ENCODE data around the gene ALLC. TPM values are rescaled to one million over a fixed set of nuclear protein-coding genes. Genes with fewer than 3 reads are reported as not detected.
A peak's percentile ranks its signal among the peaks of the same experiment; 100 is the strongest.

The ALLC gene
- total RNA-seq, 1 experiment from 2014 or later, result not detected

DNA sequence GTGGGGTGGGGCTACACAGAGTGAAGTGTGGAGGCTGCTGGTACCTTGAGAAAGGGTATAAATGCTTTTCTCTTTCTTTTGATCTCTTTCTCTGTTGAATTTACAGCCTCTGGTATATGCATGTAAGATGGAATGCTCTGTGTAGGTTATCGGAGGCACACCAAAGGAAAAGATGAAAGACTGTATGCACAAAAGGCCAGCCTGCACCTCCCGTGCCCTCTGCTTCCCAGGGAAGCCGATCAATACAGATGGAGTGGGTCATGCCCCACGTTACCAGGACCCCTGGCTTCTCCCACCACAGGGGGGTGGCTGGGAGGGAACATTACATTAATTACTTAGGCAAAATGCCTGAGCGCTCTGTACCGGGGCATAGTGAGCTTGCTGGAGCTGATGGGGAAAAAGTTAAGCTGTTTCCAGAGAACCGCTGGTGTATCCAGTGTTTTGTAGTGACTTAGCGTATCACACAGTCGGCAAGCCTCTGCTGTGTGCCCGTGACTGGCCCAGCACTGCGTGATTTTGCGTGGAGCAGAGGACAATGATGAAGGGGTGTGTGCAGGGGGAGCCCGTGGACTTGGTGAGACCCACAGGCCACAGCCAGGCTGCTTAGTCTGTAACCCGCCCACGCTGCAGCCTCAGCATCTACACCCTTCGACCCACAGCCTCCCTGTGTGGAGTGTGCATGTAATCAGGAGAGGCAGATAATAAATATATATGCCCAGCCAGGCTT lies 8.0 kb downstream of the ALLC start:
- DNase-seq (ENCODE audit: low read depth), result no peak
- in situ Hi-C loops (cut with HindIII; ENCODE audit: low pct_unique_long_range_greater_than_20kb, low sequenced_read_pairs), result no loop called here

DNA sequence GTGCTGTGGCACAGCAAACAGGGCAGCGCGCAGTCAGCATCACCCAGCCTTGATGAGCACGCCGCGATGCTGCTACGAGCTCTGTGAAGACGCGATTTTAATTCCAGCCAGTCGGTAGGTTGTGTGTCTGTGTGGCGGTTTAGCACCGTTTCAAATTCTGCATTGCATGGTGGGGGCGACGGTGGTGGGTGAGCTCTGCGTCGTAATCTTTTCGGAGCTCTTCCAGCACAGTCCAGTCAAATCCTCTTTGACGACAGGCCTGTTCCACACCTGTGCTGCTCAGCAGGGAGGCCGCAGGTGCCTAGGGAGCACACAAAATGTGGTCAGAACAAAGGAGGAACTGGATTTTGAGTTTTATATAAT lies 8.6 kb downstream of the ALLC start:
- no peak for DNase-seq (ENCODE audit: low read depth)
- in situ Hi-C loops (cut with HindIII; ENCODE audit: low pct_unique_long_range_greater_than_20kb, low sequenced_read_pairs), result no loop called here

DNA sequence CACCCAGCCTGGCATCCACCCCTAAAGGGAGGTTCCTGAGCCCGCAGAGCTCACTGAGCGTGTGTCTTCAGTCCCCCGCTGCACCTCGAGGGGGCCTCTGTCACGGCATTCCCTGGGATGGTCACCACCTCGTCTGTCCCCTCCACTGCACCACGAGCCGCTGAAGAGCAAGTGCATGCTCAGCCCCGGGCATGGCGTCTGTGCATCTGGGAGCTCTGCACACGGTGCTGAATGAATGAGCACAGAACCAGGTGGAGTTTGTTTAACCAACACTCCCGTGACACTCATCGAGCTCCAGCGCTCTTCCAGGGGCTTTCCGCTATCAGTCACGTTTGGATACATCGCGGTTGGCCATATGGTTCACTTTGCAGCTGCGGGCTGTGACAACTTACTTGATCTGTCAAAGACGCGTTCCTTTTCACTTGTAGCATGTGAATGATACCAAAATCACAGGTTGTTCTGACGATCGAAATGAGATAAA lies 9.2 kb downstream of the ALLC start:
- DNase-seq (ENCODE audit: low read depth), result peak; percentile 30
- in situ Hi-C loops (cut with HindIII; ENCODE audit: low pct_unique_long_range_greater_than_20kb, low sequenced_read_pairs), result no loop called here

GRCh38 chr2:3669656-3670055 lies 11.7 kb downstream of the ALLC start:
- no peak for DNase-seq (ENCODE audit: low read depth)
- in situ Hi-C loops (cut with HindIII; ENCODE audit: low pct_unique_long_range_greater_than_20kb, low sequenced_read_pairs), result no loop called here

GRCh38 chr2:3670376-3670775 lies 12.4 kb downstream of the ALLC start:
- in situ Hi-C loops (cut with HindIII; ENCODE audit: low pct_unique_long_range_greater_than_20kb, low sequenced_read_pairs), result no loop called here
- no peak for DNase-seq (ENCODE audit: low read depth)

- no peak for DNase-seq (ENCODE audit: low read depth)
- in situ Hi-C loops (cut with HindIII; ENCODE audit: low pct_unique_long_range_greater_than_20kb, low sequenced_read_pairs), result no loop called here
These were observed 12.9 kb downstream of the ALLC start for GRCh38 chr2:3670941-3671340.

DNA sequence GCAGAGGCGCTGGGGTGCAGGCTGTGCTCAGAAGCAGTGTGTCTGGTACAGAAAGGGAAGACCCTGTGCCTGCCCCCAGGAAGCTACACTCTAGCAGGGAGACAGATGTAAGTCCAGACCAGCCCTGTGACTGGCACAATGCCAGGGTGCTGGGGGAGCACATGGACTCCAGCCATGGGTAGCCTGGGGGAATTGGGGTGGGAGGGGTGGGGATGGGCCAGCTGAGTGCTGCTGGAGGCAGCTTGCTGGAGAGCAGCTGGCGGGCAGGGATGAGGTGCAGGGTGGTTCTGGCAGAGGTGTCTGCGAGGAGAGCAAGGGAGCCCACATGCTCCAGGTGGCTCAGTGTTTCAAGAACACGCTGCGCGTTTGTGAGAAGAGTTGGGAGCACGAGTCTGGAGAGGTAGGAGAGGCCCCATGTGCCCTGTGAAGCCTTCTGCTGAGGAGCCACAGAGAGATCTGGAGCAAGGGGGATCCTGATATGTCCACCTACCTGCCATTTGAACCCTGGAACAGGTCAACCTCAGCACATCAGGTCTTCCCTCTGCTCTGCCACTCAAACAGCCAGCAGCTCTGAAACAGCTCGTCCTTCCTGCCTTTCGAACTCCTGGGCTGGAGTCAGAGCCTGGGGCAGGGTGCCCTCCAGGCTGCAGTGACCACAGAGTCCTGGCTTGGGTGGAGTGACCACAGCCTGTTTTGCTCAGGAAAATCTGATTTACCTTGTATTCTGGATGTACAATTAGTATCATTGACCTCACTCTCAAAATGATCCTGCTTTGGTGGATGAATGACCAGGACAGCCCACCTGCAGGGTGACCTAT lies 15.1 kb downstream of the ALLC start:
- DNase-seq (ENCODE audit: low read depth), result no peak
- in situ Hi-C loops (cut with HindIII; ENCODE audit: low pct_unique_long_range_greater_than_20kb, low sequenced_read_pairs), result no loop called here

DNA sequence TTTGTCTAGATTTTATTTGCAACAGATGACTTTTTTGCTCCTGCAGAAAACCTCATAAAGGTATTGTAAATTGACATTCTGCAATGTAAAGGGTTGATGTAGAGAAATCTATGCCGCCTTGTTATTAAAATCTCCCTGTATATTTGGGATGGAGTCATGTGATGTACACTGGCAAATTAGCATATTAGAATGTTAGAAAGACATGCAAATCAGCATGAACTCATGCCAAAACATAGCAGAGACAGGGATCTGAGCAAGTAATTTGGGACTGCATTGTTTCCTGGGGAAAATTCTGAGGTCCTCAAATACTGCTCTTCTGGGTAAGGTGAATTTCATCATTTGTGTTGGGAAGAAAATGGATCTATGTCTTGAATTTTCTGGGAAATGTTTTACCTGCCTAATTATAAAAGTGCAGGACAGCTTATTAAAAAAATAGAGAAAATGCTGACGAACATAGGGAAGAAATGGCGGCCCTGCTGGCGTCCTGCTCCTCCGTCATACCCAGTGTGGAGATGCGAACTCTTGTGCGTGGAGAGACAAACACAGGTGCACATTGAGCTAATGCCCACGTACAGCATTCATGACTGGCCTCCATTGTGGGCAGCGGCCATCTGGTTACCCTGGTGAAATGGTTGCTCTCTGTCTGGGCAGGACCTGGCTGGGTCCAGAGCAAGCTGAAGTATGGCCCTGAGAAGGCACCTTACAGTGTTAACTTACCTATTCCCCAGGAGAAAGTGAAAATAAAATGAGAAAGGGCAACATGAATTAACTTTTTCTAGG lies 16.3 kb downstream of the ALLC start:
- in situ Hi-C loops (cut with HindIII; ENCODE audit: low pct_unique_long_range_greater_than_20kb, low sequenced_read_pairs), result no loop called here
- no peak for DNase-seq (ENCODE audit: low read depth)

- in situ Hi-C loops (cut with HindIII; ENCODE audit: low pct_unique_long_range_greater_than_20kb, low sequenced_read_pairs), result no loop called here
- DNase-seq (ENCODE audit: low read depth), result no peak
These were observed 17.7 kb downstream of the ALLC start for GRCh38 chr2:3675687-3676086.

GRCh38 chr2:3677436-3677835 lies 19.4 kb downstream of the ALLC start:
- DNase-seq (ENCODE audit: low read depth), result no peak
- in situ Hi-C loops (cut with HindIII; ENCODE audit: low pct_unique_long_range_greater_than_20kb, low sequenced_read_pairs), result no loop called here

DNA sequence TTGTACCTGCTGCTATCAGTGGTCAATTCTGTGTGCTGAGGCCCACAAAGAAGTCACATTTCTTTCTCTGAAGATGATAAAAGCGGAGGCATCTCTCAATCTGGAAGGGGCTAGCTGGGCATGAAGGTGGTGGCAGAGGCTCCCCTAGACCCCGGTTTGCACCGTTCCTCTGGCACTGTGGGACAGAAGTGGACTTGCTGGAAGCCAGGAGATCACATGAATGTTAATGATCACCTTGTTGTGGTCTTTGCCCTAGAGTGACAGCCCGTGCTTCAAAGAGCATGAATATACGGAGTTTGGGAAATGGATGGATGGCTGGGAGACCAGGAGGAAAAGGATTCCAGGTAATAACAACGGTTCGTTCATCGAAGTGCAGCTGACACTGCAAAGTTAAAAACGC lies 20.2 kb downstream of the ALLC start:
- in situ Hi-C loops (cut with HindIII; ENCODE audit: low pct_unique_long_range_greater_than_20kb, low sequenced_read_pairs), result no loop called here
- DNase-seq (ENCODE audit: low read depth), result no peak

DNA sequence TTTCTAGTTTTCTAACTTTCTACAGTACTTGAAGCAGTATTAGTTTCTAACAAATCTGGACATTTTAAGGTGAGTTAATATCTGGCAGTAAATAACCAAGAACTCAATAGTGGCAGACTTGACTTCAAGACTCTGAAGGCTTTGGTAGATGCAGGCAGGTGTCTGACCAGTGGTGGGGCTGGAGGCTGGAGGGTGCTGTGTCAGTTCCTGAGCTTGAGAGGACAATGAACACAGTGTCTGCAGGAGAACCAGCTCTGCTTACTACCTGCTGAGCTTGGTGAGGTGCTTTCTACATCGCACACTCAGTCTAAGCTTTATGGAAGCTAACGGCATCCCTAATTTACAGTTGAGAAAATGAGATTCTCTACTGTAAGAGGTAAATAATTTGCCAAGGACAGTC lies 21.2 kb downstream of the ALLC start:
- in situ Hi-C loops (cut with HindIII; ENCODE audit: low pct_unique_long_range_greater_than_20kb, low sequenced_read_pairs), result no loop called here

DNA sequence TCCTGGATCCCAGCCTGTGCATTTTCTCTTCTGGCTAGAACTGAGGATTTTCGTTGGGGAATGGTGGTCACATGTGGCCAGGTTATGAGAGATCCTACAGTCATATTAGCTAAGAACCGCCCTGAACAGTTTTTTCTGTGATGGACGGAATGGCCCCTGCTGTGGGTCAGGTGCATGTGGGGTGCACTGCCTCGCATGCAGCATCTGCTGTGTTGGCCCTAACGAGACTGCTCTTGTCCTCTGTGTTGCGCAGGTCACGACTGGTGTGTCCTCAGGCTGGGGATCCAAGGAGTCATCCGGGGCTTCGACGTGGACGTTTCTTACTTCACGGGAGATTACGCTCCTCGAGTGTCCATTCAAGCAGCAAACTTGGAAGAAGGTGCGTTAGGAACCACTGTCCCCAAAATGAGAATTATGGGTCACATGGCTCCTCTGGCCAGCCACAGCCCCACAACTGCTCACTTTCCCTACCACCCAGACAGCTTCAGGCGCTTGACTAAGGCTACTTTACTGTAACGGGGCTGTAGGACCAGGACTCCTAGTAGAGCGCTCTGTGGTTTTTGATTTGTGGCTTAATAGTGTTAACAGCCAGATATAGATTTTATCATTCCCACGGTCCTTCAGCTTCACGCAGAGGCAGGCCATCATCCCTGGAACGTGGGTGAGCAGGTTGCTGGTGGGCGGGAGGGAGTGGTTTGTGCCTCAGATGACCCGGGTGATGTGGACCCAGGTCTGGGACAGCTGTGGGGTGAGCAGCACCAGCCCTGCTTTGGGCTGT lies 21.8 kb downstream of the ALLC start:
- no peak for DNase-seq (ENCODE audit: low read depth)
- in situ Hi-C loops (cut with HindIII; ENCODE audit: low pct_unique_long_range_greater_than_20kb, low sequenced_read_pairs), result no loop called here

More for the DNA sequence above, 21.2 kb downstream of the ALLC start:
- DNase-seq (ENCODE audit: low read depth), result no peak

GRCh38 chr2:3680548-3681345 lies 22.7 kb downstream of the ALLC start:
- in situ Hi-C loops (cut with HindIII; ENCODE audit: low pct_unique_long_range_greater_than_20kb, low sequenced_read_pairs), result no loop called here
- DNase-seq (ENCODE audit: low read depth), result no peak

DNA sequence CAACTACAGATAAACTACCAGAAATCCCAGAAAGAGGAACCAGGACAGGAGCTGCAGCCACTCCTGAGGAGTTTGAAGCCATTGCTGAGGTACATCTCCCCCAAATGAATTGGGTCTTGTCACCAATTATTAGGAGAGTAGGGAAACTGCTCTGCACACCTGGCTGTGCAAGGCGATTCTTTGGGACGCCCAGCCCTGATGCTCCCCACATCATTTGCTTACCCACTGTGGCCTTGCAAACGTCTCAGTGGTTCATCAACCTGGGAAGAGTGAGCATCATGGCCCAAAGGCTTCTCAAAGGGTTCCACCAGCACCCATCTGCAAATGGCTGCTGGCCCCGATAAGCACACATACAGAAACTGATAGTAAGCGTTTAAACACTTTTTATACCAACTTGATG lies 23.6 kb downstream of the ALLC start:
- in situ Hi-C loops (cut with HindIII; ENCODE audit: low pct_unique_long_range_greater_than_20kb, low sequenced_read_pairs), result no loop called here

DNA sequence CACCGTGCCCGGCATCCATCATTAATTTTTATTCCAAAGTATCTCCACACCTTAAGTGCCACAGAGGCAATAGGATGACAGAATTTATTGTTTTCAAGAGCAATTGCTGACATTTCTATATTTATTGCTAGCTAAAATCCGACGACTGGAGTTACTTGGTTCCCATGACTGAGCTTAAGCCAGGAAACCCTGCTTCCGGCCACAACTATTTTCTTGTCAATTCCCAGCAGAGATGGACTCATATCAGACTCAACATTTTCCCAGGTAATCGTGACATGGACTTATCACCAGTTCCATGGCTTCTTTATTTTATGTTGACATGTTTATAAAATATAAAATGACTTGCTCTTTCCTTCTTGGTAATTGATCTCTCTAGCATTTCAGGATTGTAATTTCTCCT lies 24.8 kb downstream of the ALLC start:
- DNase-seq (ENCODE audit: low read depth), result no peak
- in situ Hi-C loops (cut with HindIII; ENCODE audit: low pct_unique_long_range_greater_than_20kb, low sequenced_read_pairs), result no loop called here

More for the DNA sequence above, 23.6 kb downstream of the ALLC start:
- no peak for DNase-seq (ENCODE audit: low read depth)

- in situ Hi-C loops (cut with HindIII; ENCODE audit: low pct_unique_long_range_greater_than_20kb, low sequenced_read_pairs), result no loop called here
- DNase-seq (ENCODE audit: low read depth), result no peak
These were observed 25.9 kb downstream of the ALLC start for GRCh38 chr2:3683748-3684454.
